Uterus (tissue), 2 donors: ENCODE data around the gene MSX2.

Source experiments
- CTCF ChIP-seq, 4 experiments: fragments of 200-600 bp in 2 of 4; fragments of 450-650 bp in 2 of 4; sonication (generic) in 2 of 4; IDR thresholded peaks; one replicate each; pipeline ENCODE4 v1.5.1; 2016 to 2019; ENCODE audit warnings: antibody characterized with exemption in 4 of 4, mild to moderate bottlenecking in 2 of 4, moderate library complexity in 1 of 4
- POLR2A ChIP-seq, 2 donors: fragments of 450-650 bp; IDR thresholded peaks; one replicate each; pipeline ENCODE4 v1.6.1; 2016; ENCODE audit warnings: antibody characterized with exemption in 2 of 2, mild to moderate bottlenecking in 1 of 2, moderate library complexity in 1 of 2

GRCh38 chr5:174722500-174722899 is 1.9 kb upstream of the MSX2 start:
- TF ChIP-seq CTCF (IDR thresholded peaks at IDR 0.05): no peak
- no peak for TF ChIP-seq POLR2A (IDR thresholded peaks at IDR 0.05)
